Central memory CD4-positive, alpha-beta T cell (primary cell): Measurements from ENCODE around the gene RIPK3.
"Not testable (repeated sequence)": the region's sequence is repeated elsewhere in the genome, so short reads cannot be mapped to it uniquely, and the experiment has no call there.

ENCODE experiments used
- DNase-seq: peaks from one replicate; pipeline ENCODE4 v3.0.0; 2022
- total RNA-seq, 3 experiments: gene quantifications; one replicate each; lab custom pipeline; 2026; lab: John Stamatoyannopoulos, UW

RIPK3 gene
- 7.6 to 31.8 (median 16.0) reads per million in 3 experiments for total RNA-seq

- peak; percentile 65 for DNase-seq
These were observed at the start of gene RIPK3 for GRCh38 chr14:24339284-24340151. TSS of gene RIPK3 (minus strand) at chr14:24339991. CDS start at chr14:24339826, 165 bp downstream.

- DNase-seq, result no peak
These were observed 49.5 kb upstream of the RIPK3 start for GRCh38 chr14:24389226-24389848.

- no peak for DNase-seq
These were observed 48.8 kb upstream of the RIPK3 start for GRCh38 chr14:24388474-24389179.

DNA sequence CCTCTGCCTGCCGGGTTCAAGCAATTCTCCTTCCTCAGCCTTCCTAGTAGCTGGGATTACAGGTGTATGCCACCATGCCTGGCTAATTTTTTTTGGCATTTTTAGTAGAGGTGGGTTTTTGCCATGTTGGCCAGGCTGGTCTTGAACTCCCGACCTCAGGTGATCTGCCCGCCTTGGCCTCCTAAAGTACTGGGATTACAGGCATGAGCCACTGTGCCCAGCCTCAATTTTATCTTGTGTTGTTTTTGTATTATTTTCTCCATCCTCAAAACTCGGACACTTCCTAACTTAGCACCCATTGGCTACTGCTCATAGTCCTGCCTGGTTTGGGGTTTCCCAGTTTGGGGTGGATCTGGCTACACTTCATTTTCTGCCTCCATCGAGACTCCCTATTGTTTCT, 47.8 kb upstream of the RIPK3 start:
- not testable (repeated sequence) for DNase-seq

GRCh38 chr14:24387009-24387345, 47.2 kb upstream of the RIPK3 start:
- DNase-seq, result no peak

GRCh38 chr14:24385524-24385923, 45.7 kb upstream of the RIPK3 start:
- no peak for DNase-seq

DNA sequence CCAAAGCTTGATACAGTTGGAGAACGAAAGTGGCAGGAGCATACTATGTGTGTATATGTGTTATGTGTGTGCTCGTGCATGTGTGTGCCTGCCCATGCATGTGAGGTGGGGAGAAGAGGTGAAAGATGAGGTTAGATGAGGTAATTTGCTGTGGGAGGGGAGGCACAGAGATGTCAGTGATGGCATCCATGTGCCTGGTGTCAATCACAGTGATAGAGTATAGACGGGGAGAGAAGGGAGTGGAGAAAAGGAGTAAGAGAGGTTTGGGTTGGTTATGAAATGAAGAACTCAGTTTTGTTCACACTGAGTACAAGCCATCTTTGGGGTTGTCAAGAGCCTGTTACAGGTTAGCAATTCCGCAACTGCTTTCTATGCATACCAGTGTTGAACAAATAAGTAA, 44.4 kb upstream of the RIPK3 start:
- no peak for DNase-seq

- DNase-seq, result no peak
These were observed 42.2 kb upstream of the RIPK3 start for GRCh38 chr14:24382064-24382371.

- no peak for DNase-seq
These were observed 41.7 kb upstream of the RIPK3 start for GRCh38 chr14:24381363-24382063.

DNA sequence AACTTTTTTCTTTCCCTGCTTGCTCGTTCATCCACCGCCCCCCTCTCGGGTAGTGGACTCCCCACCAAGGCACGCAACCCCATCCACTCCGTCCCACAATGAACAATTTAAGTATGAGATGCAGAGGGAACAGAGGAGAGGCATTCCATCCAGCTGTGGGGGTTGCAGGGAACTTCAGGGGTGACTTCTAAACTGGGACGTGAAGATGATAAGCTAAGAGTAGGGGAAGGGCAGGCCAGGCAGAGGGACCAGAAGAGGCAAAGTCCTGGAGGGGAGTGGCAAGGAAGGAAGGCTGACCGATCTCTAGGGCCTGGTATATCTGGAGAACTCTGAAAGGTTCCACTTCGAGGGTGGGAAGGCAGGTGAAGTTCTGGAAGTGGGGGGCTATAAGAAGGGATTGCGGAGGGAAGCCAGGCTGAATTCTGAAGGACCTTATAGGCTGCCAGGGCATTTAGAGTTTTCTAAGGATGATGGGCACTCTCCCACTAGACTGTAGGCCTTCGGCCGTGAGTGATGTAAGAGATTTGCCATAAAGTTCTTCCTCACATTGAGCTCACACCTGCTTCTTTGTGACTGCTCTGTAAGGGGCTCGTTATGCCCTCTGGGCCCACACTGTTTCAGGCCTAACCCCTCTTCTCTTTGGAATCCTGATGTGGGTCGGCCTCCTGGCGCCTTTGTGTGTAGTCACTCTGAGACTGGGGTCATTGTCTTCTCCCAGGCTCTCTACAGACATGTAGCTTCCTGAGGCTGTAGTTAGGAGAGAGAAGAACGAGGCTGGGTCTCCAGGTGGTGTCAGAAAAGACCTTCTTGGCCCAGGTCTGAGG, 40.3 kb upstream of the RIPK3 start:
- no peak for DNase-seq

DNA sequence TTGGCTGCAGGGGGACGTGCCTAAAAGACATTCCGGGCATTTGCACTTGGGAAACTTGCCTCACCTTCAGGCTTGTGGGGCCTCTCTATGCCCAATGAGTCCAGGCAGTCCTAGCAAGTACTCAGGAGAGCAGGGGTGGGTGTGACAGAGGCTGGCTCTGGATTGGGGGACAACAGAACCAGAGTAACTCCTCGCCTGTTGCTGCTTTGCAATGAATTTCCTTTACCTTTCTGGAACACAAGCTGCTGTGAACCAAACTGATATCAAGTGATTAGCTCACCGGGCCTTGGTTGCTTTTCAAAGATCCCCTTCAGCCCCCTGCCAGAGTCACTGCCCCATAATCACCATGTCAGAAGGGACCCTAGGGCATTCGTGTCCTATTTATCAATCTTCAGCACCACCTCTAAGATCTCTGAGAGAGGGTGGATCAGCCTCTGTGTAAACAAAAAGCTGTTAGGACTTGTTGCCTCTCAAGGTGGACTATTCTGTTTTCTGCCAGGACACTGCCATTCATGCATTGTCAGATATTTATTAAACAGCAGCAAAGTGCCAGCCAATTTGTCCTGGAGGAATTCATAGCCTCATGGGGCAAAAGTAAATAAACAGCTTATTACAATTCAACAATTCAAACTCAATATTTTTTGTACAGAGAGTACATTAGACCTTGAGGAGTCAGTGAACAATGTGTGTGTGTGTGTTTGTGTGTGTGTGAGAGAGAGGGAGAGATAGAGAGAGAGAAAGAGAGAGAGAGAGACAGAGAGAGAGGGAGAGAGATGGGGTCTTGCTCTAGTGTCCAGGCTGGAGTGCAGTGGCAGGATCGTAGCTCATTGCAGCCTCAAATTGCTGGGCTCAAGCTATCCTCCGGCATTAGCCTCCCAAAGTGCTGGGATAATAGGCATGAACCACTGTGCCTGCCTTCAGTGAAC, 39.5 kb upstream of the RIPK3 start:
- no peak for DNase-seq

- DNase-seq, result no peak
These were observed 38.5 kb upstream of the RIPK3 start for GRCh38 chr14:24378327-24378726.

GRCh38 chr14:24377657-24378056, 37.9 kb upstream of the RIPK3 start:
- DNase-seq, result no peak

- DNase-seq, result no peak
These were observed 37.3 kb upstream of the RIPK3 start for GRCh38 chr14:24377126-24377525.

DNA sequence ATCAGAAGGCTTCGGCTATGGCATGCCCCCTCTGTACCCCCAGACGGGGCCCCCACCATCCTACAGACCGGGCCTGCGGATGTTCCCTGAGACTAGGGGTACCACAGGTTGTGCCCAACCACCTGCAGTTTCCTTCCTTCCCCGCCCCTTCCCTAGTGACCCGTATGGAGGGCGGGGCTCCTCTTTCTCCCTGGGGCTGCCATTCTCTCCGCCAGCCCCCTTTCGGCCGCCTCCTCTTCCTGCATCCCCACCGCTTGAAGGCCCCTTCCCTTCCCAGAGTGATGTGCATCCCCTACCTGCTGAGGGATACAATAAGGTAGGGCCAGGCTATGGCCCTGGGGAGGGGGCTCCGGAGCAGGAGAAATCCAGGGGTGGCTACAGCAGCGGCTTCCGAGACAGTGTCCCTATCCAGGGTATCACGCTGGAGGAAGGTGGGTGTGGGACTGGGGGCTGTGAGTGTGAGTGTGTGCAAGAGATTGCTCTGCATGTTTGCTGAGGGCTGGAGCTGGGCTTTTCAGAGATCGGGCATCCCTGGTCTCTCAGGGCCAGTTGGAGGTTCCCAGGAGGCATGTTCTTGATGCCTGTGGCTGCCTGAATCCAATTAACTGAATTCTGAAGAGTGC, 36.8 kb upstream of the RIPK3 start:
- no peak for DNase-seq

GRCh38 chr14:24372701-24373416, 33.1 kb upstream of the RIPK3 start:
- DNase-seq, result no peak

GRCh38 chr14:24371605-24372004, 31.8 kb upstream of the RIPK3 start:
- DNase-seq, result not testable (repeated sequence)

DNA sequence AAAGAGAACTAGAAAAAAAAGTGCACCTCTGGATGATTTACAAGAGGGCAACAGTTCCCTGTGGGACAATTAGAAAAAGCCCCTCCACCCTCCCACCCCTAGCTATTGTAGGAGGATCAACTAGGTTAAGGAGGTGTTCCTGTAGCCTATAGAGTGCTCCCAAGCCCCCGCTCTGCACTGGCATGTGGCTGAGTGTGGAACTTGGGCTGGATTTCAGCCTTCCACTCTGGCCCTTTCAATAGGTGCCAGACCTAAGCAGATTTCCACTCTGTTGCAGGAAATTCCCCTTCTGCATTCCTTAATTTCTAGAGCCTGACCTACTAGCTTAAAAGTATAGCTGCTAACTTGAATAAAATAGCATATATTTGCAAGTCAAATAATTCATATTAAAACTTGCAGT, 31.0 kb upstream of the RIPK3 start:
- DNase-seq, result no peak

GRCh38 chr14:24369907-24370687, 30.3 kb upstream of the RIPK3 start:
- no peak for DNase-seq
